NCI-H1417 treated with DMSO at 0.1 percent for 48 hours (cell line): Measurements from ENCODE around the gene SEC22A.

Experiments
- DNase-seq: peaks from one replicate; lab custom pipeline; 2025; lab: John Stamatoyannopoulos, UW

The SEC22A gene, protein sequence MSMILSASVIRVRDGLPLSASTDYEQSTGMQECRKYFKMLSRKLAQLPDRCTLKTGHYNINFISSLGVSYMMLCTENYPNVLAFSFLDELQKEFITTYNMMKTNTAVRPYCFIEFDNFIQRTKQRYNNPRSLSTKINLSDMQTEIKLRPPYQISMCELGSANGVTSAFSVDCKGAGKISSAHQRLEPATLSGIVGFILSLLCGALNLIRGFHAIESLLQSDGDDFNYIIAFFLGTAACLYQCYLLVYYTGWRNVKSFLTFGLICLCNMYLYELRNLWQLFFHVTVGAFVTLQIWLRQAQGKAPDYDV

DNA sequence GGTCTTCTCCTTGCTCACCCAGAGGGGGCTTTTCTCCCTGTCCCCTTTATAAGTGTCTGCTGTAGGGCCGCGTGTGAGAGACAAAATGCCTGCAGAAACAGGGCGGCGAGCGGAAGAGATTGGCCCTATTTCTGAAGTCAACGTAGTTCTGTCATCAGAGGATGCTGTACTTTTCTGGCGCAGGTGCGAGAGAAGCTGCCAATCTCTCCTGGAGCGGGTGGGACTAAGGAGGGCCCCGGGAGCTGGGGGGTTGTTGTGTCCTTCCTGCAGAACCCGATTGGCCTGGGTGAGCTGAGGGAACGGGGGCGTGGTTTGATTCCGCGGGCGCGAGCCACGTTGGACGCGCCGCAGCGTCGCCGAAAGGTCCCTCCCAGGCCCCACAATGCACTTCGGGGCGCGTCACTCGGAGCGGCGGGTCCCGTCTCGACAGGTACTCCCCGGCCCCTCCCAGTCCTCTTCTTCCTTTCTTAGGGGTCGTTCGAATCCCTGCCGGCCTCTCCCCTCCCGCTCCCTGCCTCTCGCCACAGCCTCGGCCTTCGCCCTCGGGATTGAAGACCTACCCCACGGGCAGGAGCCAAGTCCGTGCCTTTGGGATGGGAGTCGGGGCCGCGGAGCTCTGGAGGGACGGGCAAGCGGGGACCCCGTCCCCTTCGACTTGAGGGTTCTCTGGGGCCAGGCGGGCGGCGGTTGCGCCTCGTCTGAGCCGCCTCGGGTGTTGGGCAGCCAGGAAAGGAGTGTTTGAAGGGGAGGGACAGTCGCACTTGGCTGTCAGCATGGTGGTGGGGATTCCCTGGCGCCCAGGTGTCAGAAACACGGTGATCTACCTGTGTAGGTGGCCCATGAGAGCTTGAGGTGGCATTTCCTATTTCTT is at the start of gene SEC22A:
TSS of gene SEC22A (plus strand) at position 387 of the 871 bp plus-strand sequence. CDS start 7,275 bp downstream, outside the sequence.
- peak; percentile 88 for DNase-seq

DNA sequence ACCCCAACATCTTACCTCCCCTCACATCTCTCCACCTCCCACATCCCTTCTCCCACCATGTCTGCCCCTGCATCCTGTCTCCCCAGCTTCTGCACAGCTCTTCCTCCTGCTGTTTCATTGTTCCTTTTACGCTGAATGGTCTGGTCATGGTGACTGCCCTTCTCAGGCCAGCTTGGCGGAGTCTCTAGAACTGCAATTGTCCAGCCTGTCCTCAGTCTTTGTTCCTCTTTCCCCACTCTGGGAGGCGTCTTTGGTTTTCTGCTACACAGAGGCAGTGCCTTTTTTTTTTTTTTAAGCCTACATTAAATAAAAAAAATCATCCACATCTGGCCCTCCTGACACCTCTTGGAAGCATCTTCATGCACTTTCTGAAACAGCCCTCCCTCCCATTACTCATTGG is 49.1 kb upstream of the SEC22A start:
- no peak for DNase-seq

DNA sequence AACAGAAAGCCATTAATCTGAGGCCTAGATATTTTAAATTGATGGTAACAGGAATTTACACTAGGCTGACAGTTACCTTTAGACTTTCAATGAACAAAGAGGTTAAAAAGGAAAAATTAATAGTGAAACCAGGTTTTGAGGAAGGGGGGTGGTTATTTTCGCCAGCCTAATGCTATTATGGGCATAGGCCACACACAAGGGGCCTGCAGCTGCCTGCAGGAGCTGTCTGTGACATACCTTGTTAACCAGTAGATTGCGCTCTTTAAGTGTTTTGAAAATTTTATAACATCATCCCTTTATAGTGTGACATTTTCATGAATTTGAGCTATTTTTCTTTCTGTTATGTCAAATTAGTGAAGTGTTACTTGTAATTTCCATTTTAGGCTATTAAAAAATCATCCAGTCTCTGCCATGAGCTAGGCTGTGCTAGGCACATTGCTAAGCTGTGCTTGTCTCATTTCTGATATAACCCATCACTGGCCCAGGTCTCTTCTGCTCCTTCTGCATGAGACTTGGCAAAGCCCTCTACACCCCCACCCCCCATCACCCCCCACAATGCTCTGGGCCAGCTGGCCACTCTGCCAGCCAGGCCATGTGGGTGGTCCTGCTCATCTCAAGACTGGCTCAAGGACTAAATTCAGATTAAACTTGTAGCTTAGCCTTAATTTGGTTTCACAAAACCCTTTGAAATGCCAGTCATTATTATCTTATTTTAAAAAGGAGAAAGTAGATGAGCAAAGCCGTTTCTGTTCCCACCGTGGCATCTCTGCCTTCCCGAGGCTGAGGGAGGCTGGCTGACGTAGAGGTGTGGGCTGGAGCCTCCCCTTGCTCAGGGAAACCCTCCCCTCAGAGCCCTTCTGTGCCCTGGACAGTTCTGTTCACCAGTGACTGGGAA is 48.4 kb upstream of the SEC22A start:
- DNase-seq: no peak

DNA sequence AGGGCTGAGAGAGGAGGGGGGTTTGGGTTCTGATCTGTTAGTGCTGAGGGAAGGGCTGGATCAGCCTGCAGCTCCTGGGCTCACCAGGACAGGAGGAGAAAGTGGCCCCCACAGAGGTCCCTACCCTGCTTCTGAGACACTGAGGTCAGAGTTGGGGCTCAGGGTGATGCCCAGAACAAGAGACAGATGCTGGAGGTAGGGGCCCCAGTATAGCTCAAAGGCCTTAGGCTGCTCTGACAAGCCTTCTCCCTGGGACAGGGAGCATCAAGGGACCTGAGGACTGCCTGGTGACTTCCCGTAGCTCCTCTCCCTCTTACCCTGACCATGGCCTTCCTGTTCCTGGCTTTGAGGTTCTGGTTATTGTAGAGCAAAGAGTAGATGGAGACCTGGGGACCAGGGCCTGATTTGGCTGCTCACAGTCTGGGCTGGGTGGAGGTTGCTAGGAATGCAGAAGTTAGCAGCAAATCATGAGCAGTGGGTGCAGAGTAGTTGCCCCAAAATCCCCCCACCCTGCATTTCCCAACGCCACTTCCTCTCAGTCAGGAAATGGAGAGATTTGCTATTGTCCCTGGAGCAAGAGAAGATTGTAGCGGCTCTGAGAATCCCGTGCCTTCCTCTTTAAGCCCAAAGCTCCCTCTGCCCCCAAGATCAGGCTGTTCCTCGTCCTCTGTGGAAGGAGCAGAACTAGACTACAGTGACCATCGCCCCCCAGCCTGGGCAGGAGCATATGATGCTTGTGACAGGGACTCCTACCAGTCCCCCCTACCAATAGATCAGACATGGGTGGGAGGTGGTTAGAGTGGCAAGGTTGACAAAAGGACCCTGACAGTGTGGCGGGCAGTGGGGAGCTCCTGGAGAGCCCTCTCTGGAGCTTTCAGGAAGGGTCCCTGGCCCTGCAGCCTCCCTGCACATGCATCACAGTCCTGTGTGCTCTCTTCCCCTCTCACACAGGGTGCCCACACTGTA is 47.4 kb upstream of the SEC22A start:
- no peak for DNase-seq

DNA sequence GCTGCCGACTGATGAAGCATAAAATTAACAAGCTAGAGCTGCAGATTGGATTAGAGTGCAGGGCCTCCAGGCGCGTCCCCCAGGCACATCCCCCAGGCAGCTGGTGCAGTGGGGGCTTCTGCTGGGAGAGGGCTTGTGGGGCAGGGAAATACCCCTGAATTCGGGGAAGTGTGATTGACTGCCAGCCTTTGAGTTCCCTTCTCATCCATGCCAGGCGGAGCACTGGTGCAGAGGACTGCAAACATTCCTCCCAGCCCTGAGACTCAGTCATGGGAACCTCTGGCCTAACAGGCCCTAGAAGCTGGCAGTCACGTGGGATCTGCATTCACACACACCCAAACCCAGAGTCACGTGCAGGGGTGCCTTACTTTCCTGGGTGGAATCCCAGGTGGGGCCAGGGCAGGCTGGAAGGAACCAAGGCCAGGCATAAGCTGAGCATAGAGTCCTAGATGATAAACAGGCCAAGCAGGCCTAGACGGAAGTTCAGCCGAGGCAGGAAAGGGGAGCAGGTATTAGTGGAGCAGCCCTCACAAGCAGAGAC is 46.2 kb upstream of the SEC22A start:
- no peak for DNase-seq

DNA sequence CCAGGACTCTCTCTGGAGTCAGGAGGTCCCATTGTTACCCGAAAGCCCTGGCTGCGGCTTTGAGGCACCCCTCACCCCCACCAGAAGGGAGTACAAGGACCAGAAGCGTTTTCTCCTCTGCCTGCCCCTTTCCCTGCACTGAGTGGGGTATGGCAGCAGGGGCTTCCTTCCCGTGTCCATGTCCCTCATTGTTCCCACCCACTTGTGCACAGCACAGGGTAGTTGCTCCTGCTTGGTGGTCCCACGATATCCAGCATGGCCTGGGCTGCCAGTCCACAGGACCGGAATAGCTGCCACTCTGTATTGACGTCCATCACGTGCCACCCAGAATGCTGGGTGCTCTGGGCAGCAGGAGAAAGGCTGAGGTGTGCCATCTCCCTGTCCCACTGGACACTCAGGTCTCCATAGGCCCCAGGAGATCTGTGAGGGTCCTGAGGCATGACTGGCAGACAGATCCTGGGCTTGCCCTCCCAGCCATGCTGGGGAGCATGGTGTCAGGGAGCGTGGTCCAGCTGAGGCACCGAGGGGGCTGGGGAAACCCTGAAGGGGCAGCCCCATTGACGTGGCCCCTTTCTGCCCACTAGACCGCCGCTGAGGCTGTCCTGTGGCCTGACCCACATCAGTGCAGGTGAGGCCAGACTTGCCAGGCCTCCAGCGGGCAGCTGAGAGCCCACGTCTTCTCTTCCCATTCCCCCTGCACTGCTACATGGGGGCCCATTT is 45.3 kb upstream of the SEC22A start:
- no peak for DNase-seq

DNA sequence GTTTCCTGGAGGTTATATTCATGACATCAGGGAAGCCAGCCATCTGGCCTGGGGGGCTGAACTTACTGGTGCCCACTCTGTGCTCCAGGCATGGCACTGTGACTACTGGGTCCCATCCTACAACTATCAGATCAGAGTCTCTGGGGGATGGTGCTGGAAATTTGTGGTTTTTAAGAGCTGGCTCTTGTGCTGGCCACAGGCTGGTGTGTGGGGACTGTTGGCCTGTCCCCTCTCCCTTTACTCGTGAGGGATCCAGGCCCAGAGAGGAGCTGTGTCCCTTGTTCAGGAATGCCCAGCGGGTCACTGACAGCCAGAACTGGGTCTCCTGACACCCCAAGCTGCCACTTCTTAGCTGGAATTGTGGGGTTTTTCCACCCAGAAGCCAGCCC is 44.5 kb upstream of the SEC22A start:
- no peak for DNase-seq

DNA sequence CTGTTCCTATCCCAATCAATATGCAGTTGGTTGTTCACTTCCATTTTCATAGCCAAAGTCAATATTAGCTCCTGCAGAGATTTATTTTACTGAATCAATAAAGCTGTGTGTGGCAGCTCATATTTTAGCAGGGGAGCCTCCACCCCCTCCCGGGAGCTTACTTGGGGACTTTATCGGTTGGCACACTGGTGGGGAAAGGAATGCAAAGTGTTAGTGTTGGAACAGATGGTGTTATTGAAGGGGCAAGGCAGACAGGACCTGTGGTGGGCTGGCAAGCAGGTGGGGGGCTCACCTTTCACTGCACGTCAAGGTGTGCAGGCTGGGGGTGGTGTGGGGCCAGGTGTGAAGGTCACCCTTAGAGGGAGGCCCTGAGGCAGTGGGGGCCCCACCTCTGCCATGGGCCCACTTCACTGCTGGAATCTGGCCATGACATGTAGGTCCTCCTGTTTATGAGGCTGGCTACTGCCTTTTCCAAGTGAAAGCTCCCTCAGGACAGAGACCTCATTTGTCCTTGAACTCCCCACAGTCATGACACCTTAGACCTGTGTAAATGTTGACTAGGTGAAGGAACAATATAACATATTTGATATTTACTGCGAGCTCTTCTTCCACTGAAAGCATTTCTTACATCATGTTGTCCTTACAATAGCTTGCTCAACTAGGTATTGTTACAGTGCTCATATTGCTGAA is 44.0 kb upstream of the SEC22A start:
- DNase-seq: no peak

DNA sequence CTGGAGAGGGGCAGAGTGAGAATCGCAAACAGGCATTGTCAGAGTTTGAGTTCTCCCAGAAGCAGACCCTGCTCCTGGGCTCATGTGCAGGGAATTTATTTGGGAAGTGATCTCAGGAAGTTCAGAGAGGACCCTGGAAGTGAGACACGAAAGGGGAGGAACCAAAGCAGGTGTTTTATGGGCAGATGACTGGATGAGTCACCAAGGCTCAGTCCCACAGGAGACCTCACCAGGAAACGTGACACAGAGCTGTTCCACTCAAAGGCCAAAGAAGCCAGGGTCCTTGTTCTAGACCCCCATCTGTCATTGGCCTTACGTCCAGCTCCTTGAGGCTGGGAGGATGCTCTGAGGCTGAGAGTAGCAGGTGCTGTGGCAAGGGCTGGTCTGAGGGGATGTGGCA is 43.4 kb upstream of the SEC22A start:
- no peak for DNase-seq

DNA sequence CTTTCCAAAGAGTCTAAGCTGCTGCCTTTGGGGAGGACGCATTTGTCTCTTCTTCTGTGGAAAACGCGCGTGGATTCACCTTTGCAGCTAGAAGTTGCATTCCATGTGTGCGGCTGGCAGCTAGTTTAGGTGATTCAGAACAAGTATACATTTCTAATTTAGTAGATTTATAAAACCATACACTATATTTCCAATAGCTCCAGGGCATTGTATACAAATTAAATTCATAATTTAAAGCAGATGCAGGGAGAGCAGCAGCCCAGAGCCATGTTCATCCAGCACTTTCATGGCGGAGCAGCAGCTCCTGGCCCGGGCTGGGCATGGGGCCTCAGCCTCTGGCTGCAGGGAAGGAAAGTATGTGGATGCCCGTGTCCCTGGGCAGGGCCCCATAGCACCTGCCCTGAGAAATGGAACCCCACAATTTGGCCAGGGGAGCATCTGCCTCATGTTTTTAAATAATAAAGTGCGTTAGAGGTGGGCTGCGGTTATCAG is 42.8 kb upstream of the SEC22A start:
- no peak for DNase-seq

DNA sequence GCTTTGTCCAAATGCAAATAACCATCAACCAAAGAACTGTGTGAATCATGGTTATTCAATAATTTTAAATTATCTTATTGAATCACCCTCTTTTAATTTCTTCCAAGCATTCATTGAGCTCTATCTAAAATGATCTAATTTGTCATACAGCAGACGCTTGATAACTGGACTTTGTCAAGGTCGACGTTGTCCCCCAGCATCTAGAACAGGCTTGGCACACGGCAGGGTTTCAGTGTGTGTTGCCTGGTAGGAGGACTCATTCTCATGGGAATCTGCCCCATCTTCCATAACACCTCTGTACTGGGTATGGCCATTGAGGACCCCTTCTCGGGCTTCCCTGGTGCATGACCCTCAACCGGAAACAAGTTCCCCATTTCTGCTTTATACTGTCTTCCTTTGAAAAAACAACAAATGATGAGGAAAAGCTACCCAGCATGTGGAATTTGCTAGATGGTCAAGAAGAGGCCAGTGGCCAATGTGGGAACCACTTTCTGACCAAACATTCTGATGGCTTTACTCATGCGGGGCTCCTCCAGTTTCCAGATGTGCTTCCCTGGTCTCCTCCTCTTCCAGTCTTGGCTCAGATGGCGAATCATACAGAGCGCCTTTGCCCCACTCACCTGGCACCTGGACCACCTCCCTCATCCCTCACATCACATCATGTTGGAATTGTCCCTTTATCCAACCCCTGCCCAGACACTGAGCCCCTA is 41.7 kb upstream of the SEC22A start:
- no peak for DNase-seq

DNA sequence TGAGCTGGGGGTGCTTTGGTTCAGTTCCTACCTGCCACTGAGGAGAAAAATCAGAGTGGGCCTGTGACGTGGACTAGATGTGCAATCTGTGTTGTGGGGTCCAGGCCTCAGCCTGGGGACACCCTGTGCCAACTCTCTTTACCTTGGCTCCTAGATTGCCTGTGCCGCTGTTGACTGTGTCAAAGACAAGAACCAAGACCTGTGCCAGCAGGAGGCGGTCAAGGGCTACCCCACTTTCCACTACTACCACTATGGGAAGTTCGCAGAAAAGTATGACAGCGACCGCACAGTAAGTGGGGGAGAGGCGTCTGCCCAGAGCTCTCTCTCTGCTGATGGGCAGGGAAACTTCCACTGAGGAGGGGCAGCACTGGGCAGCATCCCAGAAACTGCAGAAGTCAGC is 40.6 kb upstream of the SEC22A start:
- DNase-seq: no peak

DNA sequence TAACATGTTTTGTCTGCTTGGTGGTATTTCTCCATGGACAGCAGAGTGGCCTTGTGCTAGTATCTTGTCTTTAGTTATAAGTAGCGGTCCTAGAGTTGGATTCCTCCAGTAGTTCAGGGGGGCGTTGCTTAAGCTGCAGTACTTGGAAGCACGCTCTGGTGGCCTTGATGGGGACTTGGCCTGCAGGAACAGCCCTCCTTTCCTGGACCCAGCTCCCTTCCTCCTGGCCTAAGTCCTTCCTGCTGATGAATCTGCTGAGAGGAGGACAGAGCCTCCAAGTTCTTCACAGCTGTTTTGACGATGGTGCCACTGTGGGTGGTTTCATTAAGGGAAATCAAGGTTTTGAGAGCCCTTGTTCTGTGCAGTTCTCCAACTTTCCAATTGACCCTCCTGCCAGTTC is 38.6 kb upstream of the SEC22A start:
- DNase-seq: no peak

DNA sequence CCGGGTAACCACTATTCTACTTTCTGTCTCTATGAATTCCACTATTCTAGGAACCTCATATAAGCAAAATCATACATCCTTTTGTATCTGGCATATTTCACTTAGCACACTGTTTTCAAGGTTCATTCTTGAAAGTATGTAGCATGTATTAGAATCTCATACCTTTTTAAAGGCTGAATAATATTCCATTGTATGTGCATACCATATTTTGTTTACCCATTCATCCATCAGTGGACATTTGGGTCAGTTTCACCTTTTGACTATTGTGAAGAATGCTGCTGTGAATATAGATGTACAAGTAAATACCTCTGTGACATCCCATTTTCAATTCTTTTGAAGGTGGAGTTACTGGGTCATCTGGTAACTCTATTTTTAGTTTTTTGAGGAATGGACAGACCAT is 36.6 kb upstream of the SEC22A start:
- no peak for DNase-seq

DNA sequence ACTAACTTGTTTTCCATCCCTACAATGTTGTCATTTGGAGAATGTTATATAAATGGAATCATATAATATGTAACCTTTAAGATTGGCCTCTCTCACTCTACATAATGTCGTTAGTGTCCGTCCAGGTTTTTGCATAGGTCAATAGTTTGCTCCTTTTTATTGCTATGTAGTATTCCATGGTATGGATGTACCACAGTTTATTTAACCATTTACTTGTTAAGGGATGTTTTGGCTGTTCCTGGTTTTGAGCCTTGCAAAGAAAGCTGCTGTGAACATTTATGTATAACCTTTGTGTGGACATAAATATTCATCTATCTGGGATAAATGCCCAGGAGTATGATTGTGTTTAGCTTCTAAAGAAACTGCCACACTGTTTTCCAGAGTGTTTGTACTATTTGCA is 34.1 kb upstream of the SEC22A start:
- DNase-seq: no peak

DNA sequence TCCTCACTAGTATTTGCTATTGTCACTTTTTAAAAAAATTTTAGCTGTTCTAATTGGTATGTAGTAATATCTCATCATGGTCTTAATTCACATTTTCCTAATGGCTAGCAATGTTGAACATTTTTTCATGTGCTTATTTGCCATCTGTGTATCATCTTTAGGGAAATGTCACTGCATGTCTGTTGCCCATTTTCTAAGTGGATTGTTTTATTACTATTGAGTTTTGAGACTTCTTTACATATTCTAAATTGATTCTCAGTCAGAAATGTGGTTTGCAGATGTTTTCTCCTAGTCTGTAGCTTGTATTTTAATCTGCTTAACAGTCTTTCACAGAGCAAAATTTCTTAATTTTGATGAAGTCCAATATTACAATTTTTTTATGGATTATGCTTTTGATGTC is 33.6 kb upstream of the SEC22A start:
- DNase-seq: no peak

DNA sequence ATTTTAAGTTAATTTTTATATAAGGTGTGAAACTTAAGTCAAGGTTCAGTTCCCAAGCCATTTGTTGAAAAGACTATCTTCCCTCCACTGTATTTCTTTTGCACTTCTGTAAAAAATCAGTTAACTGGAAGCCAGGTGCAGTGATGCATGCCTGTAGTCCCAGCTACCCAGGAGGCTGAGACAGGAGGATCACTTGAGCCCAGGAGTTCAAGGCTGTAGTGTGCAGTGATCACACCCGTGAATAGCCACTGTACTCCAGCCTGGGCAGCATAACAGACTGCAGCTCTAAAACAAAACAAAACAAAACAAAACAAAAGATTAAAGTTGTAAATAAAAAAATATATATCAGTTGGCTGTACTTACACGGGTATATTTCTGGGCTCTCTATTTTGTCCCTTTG is 33.1 kb upstream of the SEC22A start:
- DNase-seq: no peak

DNA sequence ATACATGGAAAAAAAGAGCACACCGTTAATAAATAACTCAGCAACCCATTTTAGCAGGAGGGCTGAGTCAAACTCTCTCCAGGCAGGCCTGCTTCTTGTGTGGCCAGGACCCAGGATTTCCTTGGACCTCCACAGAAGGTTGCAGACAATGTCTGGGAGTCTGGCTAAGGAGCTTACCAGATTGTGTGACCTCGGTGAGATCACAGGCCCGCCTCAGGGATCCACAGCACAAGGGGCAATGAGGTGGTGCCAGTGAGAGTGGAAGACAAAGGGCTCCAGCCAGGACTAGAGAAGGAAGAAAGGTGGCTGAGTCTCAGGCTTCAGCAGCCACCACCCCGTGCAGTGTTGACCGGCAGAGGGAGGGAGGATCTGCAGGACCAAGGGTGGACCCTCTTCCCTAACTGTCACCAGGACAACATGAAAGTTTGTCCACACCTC is 32.2 kb upstream of the SEC22A start:
- no peak for DNase-seq

DNA sequence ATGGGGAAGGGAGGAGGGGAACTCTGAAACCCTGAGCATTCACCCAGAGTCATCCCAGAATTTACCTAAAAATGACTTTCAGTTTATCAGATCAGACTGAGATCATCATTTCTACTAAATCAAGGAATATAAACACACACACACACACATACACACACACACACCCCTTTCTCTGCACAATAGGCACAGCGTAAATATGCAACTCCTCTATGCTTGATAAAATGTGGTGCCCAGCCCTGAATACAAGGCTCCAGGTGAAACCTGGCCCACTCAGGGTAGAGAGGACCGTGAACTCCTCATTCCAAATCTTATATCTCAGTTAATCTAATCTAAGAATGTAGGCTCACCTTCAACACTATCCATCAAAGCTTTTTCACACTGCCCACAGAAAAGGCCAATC is 31.8 kb upstream of the SEC22A start:
- DNase-seq: no peak
